ENCODE measurements around the gene ECM1.

DNA sequence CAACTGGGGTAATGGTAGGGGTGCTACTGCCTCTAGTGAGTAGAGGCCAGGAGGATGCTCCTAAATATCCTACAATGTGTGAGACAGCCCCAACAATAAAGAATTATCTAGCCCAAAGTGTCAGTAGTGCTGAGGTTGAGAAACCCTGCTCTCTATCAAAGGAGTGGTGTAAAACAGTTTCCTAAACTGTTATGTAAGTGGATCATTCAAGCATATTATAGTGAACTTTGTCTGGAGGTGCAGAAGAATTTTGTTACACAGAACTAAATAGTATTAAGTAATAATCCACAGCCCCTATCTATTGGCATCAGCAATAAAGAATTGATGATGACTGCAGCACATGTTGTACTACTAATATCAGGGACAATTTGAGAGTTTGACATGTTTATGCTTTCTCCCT, 40.9 kb upstream of the ECM1 start:
- TF ChIP-seq CTCF (conservative IDR thresholded peaks at IDR 0.05; ENCODE audit: low read length) (no peak), EZH2phosphoT487 (IDR thresholded peaks at IDR 0.05; ENCODE audit: borderline replicate concordance, low read depth, low read length) (no peak)

All from OCI-LY7 (cell line).